COLO668 (cell line): ENCODE results near the gene MADCAM1.
"Not testable (repeated sequence)": the region's sequence is repeated elsewhere in the genome, so short reads cannot be mapped to it uniquely, and the experiment has no call there.

Experiments used
- DNase-seq: peaks from one replicate; lab custom pipeline; 2025; ENCODE audit not compliant: unreplicated experiment; lab: John Stamatoyannopoulos, UW

The MADCAM1 gene

GRCh38 chr19:465056-465816 is 31.1 kb upstream of the MADCAM1 start:
- DNase-seq: no peak

DNA sequence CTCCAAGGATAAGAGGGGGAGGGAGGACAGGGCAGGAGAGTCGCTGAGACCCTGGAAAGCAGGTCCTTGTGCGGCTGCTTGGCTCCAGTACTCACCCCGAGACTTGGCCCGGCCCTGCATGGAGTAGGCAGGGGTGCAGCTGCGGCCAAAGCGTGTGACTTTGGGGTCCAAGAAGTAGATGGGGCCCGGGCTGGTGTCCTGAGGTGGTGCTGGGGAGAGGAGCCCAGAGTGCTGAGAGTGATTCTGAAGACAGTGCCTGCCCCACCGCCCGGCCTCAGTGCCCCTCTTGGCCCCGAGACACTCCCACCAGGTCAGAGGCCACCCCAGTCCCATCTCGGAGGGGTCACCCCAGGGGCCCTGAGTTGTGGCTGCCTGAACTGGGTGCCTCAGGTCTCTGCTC is 28.7 kb upstream of the MADCAM1 start:
- DNase-seq: no peak

- no peak for DNase-seq
These were observed 27.6 kb upstream of the MADCAM1 start for GRCh38 chr19:468587-469256.

DNA sequence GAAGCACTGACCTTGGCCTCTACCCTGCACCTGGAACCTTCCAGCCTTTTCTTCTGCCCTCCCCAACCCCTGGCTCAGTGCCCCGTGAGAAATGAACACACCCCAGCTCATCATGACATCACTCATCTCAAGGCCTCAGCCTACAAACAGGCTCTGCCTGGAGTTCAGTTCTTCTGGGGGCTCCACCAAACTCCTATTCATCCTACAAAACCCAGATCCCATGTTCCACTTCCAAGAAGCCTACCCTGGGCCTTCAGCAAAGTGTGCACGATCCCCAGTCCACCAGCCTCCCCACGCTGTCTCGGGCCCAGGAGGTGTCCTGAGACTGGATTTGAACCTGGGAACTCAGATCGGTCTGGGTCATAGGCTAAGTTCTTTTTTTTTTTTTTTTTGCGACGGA is 26.5 kb upstream of the MADCAM1 start:
- no peak for DNase-seq

DNA sequence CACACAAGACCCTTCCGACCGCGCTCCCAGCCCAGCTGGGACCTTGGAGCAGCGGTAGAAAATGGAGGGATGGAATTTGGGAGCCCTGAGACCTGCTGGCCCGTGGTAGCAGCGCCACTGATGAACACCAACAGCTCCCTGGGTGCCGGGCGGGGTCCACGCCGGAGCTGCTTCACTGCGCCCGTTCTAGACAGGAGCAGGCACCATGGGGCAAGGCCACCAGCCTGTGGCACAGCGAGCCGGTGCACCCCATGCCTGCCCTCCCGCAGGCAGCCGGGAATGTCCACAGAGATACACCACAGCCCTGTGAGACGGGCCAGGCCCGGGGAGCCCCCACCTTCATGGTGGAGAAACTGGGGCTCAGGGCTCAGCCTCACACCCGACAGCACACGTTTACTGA is 25.6 kb upstream of the MADCAM1 start:
- no peak for DNase-seq

DNA sequence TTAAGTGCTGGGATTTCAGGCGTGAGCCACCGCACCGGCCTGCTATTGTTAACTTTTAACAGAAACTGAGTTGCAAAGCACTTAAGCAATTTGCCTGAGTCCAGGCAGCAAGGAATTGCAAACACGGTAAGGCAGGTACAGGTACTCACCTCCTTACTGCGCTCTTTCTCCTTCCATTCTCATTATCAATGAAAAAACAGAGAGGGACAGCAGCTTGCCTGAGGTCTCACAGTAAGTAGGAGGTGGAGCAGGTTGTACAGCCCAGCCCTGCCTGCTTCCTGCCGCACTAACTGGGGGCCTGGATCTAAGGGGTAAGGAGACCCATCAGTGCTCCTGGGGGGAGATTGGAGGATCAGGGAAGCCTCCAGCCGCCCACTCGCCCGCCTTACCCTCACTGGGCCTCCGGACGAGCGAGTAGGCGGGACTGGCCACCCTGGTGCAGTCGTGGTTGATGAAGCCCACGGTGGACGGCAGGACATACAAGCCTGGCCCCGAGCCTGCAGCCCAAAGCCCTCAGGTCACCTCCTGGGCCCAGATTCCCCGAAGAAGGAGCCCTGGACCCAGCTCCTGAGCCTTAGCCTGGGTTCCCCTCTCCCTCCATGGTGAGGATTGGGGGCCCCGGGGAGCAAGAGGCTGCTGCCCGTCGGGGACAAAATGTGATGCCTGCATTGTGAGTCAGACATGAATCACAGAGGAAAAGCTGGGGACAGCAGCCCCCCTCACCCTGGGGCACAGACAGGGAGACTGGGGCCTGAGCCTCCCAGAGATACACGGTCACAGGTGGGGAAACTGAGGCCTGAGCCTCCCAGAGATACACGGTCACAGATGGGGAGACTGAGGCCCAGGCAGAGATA is 24.1 kb upstream of the MADCAM1 start:
- DNase-seq: no peak

- DNase-seq: no peak
These were observed 21.9 kb upstream of the MADCAM1 start for GRCh38 chr19:474126-475078.

DNA sequence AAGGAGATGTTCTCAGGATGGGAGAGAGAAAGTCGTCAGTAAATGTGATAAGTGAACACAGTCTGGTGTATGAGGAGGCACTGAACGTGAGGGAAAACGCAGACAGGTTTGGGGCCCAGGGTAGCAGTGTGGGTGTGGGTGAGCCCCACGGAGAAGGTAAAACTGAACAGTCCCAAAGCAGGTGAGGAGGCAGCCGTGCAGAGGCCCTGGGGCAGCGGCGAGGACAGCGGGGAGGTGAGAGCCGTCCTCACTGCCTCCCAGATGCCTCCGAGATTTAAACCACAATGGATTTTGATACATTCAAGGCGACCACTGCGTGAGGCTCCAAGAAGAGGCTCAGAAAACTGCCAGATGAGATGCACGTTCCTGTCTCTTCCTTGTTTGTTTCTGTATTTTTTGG is 20.9 kb upstream of the MADCAM1 start:
- DNase-seq: no peak

DNA sequence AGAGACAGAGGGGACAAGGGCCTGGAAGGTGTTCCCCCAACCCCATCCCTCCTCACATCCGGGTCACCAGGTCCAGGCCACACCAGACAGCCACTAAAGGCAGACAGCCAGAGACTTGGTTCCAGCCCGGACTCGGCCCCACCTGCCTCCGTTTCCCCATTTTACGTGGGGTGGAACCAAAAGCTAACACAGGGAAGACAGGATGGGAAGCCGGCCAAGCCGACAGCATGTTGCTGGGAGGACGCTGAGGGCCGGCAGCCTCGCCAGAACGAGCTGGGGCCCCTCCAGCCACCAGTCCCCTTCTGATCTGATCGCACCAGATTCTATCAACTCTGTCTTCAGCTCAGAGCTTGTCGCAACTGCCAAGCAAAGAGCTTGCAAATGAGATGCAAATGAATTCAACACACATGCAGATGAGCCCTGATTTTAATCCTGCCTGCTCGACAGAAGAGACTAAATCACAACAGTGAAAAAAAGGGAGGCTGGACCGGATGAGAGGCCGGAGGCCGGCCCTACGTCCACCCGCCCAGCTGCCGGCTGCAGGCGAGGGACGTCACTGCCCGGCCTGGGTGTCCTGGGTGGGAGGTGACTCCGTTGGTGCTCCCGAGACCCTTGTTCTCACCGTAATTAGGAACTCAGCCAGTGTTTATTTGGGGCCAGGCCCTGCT is 17.9 kb upstream of the MADCAM1 start:
- no peak for DNase-seq

GRCh38 chr19:478976-479375 is 17.3 kb upstream of the MADCAM1 start:
- no peak for DNase-seq

DNA sequence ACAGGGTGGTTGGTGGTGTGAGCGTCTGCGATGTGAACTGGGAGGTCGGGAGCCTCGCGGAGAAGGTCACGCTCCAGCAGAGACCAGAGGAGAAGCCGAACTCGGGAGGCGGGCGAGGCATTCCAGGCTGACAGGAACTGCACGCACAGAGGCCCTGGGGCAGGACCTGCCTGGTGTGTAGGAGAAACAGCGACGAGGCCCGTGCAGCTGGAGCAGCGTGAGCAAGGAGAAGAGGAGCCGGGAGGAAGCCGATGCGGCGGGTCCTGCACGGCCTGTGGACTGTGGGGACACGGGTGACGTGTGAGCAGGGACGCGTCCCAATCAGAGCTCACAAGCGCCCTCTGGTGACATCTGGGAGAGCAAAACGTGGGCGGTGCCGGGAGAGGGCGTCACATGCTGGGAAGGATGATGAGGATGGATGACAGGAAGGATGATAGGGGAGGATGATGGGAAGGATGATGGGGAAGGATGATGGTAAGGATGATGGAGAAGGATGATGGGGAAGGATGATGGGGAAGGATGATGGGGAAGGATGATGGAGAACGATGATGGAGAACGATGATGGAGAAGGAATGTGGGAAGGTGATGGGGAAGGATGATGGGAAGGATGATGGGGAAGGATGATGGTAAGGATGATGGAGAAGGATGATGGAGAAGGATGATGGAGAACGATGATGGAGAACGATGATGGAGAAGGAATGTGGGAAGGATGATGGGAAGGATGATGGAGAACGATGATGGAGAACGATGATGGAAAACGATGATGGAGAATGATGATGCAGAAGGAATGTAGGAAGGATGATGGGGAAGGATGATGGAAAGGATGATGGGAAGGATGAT is 16.1 kb upstream of the MADCAM1 start:
- peak; percentile 81 for DNase-seq

DNA sequence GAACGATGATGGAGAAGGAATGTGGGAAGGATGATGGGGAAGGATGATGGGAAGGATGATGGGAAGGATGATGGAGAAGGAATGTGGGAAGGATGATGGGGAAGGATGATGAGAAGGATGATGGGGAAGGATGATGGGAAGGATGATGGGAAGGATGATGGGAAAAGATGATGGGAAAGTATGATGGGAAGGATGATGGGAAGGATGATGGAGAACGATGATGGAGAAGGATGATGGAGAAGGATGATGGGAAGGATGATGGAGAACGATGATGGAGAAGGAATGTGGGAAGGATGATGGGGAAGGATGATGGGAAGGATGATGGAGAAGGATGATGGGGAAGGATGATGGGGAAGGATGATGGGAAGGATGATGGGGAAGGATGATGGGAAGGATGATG is 15.2 kb upstream of the MADCAM1 start:
- not testable (repeated sequence) for DNase-seq

DNA sequence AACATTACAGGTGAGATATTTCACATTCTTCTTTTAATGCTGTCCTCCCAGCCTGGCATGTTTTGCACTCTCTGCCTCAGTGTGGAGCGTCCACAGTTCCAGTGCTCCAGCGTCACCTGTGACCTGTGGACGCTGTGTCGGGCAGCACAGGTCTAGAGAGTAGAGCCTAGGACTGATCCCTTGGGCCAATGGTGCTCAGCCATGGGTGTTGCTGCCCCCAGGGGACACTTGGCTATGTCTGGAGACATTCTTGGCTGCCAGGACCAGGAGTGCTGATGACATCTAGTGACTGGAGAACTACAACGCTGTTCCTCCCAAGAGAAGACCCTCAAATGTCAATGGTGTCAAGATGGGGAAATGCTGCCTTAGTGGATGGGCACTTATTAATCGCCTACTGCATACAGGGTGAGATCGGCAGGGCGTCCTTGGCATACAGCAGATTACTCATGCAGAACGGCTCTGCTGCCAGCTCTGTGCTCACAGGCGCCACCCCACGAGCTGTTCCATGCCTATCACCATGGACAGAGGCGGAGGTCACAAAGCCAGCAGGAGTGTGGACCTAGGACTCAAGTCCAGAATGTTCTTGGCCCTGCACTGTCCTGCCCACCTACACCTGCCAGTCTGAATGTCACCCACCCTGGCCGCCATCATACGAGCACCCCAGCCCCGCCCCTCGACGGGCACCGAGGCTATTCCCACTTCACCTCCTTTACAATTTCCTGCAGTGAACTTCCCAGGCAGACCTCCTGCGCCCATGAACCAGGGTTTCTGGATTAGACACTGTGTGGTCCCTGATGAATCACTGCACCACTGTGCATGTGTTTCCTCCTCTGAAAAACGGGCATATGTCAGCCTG is 13.9 kb upstream of the MADCAM1 start:
- DNase-seq: peak; percentile 30

GRCh38 chr19:483332-484072 is 12.8 kb upstream of the MADCAM1 start:
- DNase-seq: no peak

GRCh38 chr19:484494-484893 is 11.8 kb upstream of the MADCAM1 start:
- no peak for DNase-seq

DNA sequence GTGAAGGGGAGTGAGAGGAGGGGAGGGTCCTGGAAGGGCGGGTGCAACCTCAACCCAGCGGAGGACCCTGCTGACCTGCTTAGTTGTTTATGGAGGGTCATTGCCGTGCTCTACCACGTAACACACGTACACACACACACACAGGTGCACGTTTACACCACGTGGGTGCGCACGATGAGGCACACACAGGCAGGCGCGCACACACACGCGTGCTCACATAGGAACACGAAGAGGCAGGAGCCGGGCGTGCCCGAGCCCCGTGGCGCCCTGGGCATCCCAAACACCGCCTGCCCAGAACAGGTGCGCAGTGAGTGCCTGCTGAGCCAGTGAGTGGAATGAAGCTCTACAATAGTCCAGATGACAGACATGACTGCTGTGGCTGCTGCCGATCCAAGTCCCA is 11.2 kb upstream of the MADCAM1 start:
- DNase-seq: peak; percentile 69

DNA sequence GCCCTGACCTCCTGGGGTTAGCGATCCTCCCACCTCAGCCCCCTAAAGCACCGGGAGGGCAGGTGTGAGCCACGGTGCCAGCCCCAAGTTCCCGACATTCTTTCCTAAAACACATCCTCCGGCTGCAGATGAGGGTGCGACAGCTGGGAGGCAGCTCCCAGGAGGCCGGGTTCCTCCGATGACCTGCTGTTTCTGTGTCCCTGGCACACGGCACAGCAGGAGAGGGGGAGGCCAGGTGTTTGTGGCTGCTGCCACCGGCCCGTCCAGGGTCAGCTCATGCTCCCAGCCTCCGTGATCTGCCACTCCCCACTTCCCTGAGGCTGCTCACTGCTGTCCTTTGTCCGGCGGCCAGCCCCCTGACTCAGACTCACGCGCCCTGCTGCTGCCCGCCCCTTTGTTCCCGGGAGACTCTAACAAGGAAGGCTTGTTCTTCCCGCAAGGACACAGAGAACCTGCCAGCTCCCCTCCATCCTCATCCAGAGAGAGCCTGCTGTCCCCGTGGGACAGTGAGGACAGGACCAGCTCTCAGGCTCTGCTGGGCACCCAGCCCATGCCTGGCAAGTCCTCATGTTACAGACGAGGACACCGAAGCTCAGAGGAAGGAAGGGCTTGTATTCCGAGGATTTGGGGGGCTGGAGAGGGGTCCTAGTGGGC is 10.6 kb upstream of the MADCAM1 start:
- DNase-seq: peak; percentile 74
